ENCODE results near the gene CPLX1.
A peak's percentile ranks its signal among the peaks of the same experiment; 100 is the strongest.
"Not testable (repeated sequence)": the region's sequence is repeated elsewhere in the genome, so short reads cannot be mapped to it uniquely, and the experiment has no call there.

CPLX1 gene

DNA sequence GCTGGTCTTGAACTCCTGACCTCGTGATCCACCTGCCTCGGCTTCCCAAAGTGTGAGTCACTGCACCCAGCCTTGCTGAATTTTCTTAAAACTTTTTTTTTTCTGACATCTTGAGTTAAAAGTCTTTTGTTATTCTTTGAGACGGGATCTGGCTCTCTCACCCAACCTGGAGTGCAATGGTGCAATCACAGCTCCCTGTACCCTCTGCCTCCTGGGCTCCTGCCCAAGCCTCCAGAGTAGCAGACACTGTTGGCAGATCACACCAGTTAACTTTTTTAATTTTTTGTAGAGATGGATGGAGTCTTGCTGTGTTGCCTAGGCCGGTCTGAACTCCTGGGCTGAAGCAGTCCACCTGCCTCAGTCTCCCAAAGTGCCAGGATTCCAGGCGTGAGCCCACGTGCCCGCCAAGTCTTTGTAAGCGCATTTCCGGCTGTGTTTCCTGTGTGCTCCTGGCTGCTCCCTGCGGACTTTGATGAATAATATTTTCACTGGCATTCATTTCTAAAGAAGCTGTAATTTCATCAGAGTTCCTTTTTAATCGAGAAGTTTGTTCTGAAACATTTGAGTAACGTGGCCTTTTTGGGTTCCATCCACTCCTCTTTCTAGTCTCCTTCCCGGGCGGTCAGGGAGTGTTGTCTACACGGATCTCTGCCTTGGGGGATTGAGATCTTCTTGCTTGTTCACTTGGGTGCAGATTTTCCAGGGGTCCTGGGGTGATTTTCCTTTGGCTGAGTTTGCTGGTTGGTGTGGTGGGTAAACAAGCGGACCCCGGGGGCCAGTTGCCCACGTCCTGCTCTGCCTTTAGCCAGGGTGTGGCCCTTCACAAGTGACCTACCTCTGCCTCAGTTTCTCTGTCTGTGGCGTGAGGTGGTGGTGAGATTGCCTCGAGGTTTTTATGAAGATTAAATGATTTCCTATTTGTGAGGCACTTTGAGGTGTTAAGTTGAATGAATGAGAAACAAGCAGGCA, 75.9 kb downstream of the CPLX1 start:
- no peak for DNase-seq

DNA sequence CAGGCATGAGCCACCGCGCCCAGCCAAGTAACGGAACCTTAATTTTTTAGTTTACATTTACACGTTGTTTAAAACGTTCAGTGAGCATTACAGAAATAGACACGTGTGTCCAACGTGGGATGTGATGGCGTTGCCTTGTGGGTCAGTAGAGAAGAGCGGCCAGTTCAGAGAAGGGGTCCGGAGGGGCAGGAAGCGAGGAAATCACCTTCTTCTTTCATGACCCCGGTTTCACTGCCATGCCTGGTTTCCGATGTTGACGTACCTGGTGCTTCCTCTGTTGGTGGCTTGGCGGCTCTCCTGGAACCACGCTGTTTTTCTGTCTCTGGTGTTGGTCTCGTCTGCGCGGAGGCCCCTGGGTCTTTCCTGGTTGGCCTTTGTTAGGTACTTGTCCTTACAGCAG, 77.5 kb downstream of the CPLX1 start:
- no peak for DNase-seq

GRCh38 chr4:747546-748170, 78.3 kb downstream of the CPLX1 start:
- DNase-seq = no peak

GRCh38 chr4:744212-744841, 81.6 kb downstream of the CPLX1 start:
- no peak for DNase-seq

DNA sequence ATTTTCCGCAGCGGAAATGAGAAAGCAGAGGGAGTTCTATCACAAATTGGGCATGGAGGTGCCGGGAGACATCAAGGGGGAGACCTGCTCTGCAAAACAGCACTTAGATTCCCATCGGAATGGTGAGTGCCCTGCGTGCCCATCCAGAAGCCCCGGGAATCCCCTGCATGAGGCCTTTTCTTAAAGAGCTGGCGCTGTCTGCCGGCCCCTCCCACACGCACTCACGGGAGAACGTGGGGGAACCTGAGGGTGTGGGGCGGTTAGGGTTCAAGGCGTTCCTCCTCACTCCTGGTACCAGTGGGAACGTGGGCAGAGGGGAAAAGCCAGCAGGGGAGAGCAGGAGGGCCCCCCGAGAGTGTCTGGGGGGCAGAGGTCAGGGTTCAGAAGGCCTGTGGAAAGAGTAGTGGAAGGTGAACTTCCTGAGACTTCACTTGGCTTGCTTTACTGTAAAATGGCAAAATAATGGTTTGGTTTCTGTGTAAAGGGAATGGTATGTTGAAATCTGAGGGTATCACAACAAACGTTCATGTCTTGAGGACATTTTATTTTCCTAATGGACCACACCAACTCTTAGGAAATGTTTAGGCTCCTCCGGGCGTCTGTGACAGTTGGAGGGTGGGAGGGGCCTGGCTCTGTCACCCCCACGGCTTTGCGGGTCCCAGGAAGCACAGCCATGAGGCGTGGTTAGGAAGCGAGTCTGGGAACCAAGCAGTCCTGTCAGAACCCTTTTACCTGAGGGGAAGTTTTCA, 82.3 kb downstream of the CPLX1 start:
- no peak for DNase-seq

DNA sequence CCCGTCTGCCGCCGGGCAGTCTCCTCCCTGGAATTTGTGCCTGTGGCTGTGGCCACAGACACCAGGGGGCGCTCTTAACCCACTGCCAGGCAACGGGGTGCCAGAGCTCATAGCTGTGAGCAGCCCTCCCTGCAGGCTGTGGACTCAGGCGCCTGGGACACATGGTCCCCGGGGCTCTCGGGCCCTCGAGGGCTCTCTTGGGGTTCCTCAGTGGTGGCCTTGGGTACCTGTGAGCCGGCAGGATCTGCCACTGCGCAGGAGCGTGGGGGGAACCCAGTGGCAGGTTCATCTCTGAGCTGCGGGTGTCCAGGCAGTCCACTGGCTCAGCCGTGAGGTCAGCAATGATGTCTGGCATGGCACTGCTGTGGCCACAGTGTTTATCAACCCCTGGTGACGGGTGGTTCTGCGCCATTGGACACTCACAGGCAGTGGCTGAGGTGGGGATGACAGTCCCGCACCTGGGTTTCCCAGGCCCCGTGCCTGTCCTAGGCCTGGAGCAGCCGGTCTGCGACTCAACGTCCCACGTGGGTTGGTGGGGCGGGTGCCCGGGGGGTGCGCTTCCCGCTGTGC, 83.1 kb downstream of the CPLX1 start:
- DNase-seq = peak; percentile 77 to 78

GRCh38 chr4:742096-742741, 83.7 kb downstream of the CPLX1 start:
- DNase-seq = no peak

DNA sequence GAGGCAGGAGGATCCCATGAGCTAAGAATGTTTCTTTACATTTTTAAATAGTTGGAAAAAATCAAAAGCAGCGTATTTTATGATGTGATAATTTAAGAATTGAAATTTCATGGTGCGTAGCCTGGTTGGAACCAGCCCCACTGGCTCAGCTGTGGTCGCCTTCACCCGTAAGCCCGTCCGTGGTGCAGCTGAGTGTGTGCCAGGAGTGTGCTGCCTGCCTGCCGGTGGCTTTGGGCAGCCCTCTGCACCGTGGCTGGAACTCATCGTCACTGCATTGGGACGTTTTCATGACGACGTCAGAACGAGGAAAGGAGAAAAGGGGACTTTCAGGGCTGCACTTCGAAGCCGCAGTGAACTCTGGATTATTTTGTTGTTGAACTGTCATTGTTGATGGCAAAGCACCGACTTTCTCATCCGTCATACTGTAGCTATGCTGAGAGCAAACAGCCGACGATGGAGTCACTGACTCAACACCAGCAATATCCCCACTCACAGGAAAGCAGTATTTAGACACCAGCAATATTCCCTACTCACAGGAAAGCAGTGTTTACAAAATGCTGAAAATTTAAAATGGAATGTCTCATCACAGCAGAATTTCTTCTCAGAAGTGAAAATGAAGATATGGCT, 85.2 kb downstream of the CPLX1 start:
- DNase-seq = no peak

- DNase-seq = no peak
Observed at GRCh38 chr4:740011-740410, 85.9 kb downstream of the CPLX1 start.

- DNase-seq = no peak
Observed at GRCh38 chr4:739569-739968, 86.4 kb downstream of the CPLX1 start.

GRCh38 chr4:738781-739280, 87.1 kb downstream of the CPLX1 start:
- DNase-seq = no peak

- DNase-seq = not testable (repeated sequence)
Observed at GRCh38 chr4:736561-736960, 89.4 kb downstream of the CPLX1 start.

GRCh38 chr4:735583-735982, 90.3 kb downstream of the CPLX1 start:
- DNase-seq = no peak

Data from activated CD4-positive, alpha-beta T cell treated with anti-CD3 and anti-CD28 coated beads for 4 hours (primary cell).